HL-60 (cell line): ENCODE results near the gene MAP3K8.

Experiments
- GABPA ChIP-seq: IDR thresholded peaks from 2 replicates; pipeline ENCODE4 v1.6.1; 2012; ENCODE audit warnings: low read depth
- POLR2AphosphoS5 ChIP-seq: IDR thresholded peaks from 2 replicates; pipeline ENCODE4 v1.6.1; 2012; ENCODE audit warnings: low read depth
- TF ChIP-seq, protein P1 (sequence below): IDR thresholded peaks from one replicate; pipeline ENCODE4 v1.5.1; 2011; ENCODE audit warnings: low read length, control low read depth, inconsistent platforms; ENCODE audit not compliant: insufficient read depth
- TF ChIP-seq, protein P2 (sequence below): IDR thresholded peaks from 2 replicates; pipeline ENCODE4 v1.6.1; 2012; ENCODE audit warnings: low read depth; ENCODE audit not compliant: insufficient replicate concordance

GRCh38 chr10:30436191-30436611, 2.2 kb downstream of the MAP3K8 start:
- TF ChIP-seq, protein P1, sequence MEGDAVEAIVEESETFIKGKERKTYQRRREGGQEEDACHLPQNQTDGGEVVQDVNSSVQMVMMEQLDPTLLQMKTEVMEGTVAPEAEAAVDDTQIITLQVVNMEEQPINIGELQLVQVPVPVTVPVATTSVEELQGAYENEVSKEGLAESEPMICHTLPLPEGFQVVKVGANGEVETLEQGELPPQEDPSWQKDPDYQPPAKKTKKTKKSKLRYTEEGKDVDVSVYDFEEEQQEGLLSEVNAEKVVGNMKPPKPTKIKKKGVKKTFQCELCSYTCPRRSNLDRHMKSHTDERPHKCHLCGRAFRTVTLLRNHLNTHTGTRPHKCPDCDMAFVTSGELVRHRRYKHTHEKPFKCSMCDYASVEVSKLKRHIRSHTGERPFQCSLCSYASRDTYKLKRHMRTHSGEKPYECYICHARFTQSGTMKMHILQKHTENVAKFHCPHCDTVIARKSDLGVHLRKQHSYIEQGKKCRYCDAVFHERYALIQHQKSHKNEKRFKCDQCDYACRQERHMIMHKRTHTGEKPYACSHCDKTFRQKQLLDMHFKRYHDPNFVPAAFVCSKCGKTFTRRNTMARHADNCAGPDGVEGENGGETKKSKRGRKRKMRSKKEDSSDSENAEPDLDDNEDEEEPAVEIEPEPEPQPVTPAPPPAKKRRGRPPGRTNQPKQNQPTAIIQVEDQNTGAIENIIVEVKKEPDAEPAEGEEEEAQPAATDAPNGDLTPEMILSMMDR: no peak
- TF ChIP-seq, protein P2, sequence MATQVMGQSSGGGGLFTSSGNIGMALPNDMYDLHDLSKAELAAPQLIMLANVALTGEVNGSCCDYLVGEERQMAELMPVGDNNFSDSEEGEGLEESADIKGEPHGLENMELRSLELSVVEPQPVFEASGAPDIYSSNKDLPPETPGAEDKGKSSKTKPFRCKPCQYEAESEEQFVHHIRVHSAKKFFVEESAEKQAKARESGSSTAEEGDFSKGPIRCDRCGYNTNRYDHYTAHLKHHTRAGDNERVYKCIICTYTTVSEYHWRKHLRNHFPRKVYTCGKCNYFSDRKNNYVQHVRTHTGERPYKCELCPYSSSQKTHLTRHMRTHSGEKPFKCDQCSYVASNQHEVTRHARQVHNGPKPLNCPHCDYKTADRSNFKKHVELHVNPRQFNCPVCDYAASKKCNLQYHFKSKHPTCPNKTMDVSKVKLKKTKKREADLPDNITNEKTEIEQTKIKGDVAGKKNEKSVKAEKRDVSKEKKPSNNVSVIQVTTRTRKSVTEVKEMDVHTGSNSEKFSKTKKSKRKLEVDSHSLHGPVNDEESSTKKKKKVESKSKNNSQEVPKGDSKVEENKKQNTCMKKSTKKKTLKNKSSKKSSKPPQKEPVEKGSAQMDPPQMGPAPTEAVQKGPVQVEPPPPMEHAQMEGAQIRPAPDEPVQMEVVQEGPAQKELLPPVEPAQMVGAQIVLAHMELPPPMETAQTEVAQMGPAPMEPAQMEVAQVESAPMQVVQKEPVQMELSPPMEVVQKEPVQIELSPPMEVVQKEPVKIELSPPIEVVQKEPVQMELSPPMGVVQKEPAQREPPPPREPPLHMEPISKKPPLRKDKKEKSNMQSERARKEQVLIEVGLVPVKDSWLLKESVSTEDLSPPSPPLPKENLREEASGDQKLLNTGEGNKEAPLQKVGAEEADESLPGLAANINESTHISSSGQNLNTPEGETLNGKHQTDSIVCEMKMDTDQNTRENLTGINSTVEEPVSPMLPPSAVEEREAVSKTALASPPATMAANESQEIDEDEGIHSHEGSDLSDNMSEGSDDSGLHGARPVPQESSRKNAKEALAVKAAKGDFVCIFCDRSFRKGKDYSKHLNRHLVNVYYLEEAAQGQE: no peak
- no peak for TF ChIP-seq GABPA
- peak; percentile 37; the same call in 1 of the 2 replicates for TF ChIP-seq POLR2AphosphoS5
